OCI-LY1 (cell line): ENCODE data around the gene CDC25C.

ENCODE experiments used
- CTCF ChIP-seq: fragments of 200-600 bp; sonication (generic), shearing (Covaris generic); IDR thresholded peaks from 2 replicates; pipeline ENCODE4 v1.5.1; 2017; ENCODE audit warnings: mild to moderate bottlenecking, antibody characterized with exemption, low read length, moderate library complexity, mixed read lengths
- EZH2 ChIP-seq: fragments of 200-600 bp; sonication (generic), shearing (Covaris generic); IDR thresholded peaks from 2 replicates; pipeline ENCODE4 v1.8.0; 2017; ENCODE audit warnings: borderline replicate concordance, mixed run types, mild to moderate bottlenecking, antibody characterized with exemption, low read length, moderate library complexity, mixed read lengths

- TF ChIP-seq EZH2: no peak
- no peak for TF ChIP-seq CTCF
Observed at GRCh38 chr5:138360941-138361452, 29.4 kb upstream of the CDC25C start.
